Measurements from ENCODE around the gene AK3.
"Not testable (repeated sequence)": the region's sequence is repeated elsewhere in the genome, so short reads cannot be mapped to it uniquely, and the experiment has no call there.

Gene AK3

DNA sequence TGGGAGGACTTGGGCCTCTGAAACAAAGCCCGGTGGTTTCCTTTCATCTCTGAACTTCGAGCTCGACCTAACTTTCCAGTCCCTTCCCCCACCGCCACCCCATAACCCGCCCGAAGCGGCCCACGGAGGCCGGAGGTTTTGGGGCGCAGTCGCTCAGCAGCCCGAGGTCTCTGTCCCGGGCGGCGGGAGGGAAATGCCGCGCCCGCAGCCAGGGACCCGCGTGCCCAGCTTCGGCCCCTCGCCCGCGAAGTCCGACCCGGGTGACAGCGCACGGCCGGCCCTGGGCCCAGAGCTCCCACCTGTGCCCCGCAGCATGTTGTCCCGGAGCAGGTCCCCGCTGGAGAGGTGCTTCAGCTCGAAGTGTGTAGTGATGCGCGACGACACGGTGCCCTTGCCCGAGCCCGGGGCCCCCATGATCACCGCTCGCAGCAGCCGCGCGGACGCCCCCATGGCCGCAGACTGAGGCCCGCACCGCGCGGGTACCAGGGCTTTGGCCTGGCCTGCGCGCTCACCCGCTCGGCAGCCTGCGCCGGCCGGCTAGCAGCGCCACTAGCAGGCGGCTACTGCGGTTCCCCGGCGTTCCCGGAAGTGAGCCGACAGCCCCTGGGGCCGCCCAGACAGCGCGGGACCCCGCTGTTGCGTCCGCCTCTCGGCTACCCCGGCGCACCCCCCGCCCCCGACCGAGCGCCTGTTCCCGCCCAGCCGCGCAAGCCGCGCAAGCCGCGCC, at the start of gene AK3:
TSS of gene AK3 (minus strand) at position 565 of the 727 bp plus-strand sequence. CDS start at position 450, 115 bp downstream.
- Mint-ChIP-seq H3K4me1 (peaks cover 30% of the 10 kb centered on the region), H3K9me3 (no peaks in the 10 kb centered on the region), H3K36me3 (ENCODE audit: insufficient read depth) (peaks cover 13% of the 10 kb centered on the region), H3K27me3 (no peaks in the 10 kb centered on the region), H3K27ac (ENCODE audit: low read depth) (peak within 1 kb of the TSS; percentile 93), H3K4me3 (peak within 1 kb of the TSS; percentile 90)
- ATAC-seq (replicated peaks; ENCODE audit: extremely low read depth, poor library complexity, severe bottlenecking) (peak; percentile 96), DNase-seq (ENCODE audit: low spot score in 2 of 2) (peak; percentile 67 to 80)

DNA sequence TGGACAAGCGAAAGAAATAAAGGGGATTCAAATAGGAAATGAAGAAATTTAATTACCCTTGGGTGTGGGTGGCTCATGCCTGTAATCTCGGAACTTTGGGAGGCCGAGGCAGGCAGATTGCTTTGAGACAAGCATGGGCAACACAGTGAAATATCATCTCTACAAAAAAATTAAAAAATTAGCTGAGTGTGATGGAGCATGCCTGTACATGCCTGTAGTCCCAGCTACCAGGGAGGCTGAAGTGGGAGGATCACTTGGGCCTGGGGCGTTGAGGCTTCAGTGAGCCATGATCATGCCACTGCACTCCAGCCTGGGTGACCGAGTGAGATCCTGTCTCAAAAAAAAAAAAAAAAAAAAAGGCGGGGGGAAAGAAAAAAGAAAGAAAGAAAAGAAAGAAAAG, 47.7 kb upstream of the AK3 start:
- Mint-ChIP-seq H3K36me3 (ENCODE audit: insufficient read depth) (peaks cover 9% of the 10 kb centered on the region), H3K4me1 (peaks cover 11% of the 10 kb centered on the region), H3K9me3 (no peaks in the 10 kb centered on the region), H3K27me3 (peaks cover 39% of the 10 kb centered on the region), H3K4me3 (no peak overlapping the region), H3K27ac (ENCODE audit: low read depth) (peak overlapping the region; percentile 84)
- no peak for ATAC-seq (replicated peaks; ENCODE audit: extremely low read depth, poor library complexity, severe bottlenecking)
- no peak for DNase-seq (ENCODE audit: low spot score in 2 of 2)

DNA sequence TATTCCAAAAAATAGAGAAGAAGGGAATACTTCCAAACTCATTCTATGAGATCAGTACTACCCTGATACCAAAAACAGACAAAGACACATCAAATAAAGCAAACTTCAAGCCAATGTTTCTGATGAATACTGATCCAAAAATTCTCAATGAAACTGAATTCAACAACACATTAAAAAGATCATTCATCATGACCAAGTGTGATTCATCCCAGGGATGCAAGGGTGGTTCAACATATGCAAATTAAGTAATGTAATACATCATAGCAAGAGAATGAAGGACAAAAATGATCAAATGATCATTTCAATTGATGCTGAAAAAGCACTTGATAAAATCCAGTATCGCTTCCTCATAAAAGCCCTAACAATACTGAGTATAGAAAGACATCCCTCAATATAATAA, 46.9 kb upstream of the AK3 start:
- peaks cover 47% of the 10 kb centered on the region for H3K27me3 Mint-ChIP-seq
- no peak overlapping the region for H3K27ac Mint-ChIP-seq (ENCODE audit: low read depth)
- peaks cover 8% of the 10 kb centered on the region for H3K36me3 Mint-ChIP-seq (ENCODE audit: insufficient read depth)
- no peak for ATAC-seq (replicated peaks; ENCODE audit: extremely low read depth, poor library complexity, severe bottlenecking)
- DNase-seq (ENCODE audit: low spot score in 2 of 2), result no peak
- H3K9me3 Mint-ChIP-seq, result no peaks in the 10 kb centered on the region
- no peak overlapping the region for H3K4me3 Mint-ChIP-seq
- peaks cover 7% of the 10 kb centered on the region for H3K4me1 Mint-ChIP-seq

DNA sequence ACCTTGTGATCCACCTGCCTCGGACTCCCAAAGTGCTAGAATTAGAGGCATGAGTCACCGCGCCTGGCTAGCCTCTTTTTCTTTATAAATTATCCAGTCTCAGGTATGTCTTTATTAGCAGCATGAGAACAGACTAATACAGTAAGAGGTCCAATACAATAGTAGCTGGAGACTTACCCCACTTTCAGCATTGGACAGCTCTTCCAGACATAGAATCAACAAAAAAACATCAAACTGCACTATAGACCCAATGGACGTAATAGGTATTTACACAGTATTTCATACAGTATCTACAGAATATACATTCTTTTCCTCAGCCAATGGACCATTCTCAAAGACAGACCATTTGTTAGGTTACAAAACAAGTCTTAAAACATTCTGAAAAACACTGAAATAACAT, 45.6 kb upstream of the AK3 start:
- Mint-ChIP-seq H3K4me3 (no peak overlapping the region), H3K36me3 (ENCODE audit: insufficient read depth) (no peaks in the 10 kb centered on the region), H3K9me3 (no peaks in the 10 kb centered on the region), H3K27me3 (peaks cover 52% of the 10 kb centered on the region), H3K4me1 (no peaks in the 10 kb centered on the region), H3K27ac (ENCODE audit: low read depth) (no peak overlapping the region)
- DNase-seq (ENCODE audit: low spot score in 2 of 2), result no peak
- no peak for ATAC-seq (replicated peaks; ENCODE audit: extremely low read depth, poor library complexity, severe bottlenecking)

DNA sequence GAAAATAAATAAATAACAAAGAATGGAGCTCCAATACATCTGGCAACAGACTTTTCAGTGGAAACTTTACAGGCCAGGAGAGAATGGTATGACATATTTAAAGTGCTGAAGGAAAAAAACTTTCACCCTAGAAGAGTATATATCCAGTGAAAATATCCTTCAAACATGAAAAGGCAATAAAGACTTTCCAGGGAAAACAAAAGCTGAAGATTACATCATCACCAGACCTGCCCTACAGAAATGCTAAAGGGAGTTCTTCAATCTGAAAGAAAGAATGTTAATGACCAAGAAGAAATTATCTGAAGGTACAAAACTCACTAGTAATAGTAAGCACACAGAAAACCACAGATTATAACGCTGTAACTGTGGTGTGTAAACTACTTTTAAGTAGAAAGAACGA, 43.4 kb upstream of the AK3 start:
- Mint-ChIP-seq H3K36me3 (ENCODE audit: insufficient read depth) (no peaks in the 10 kb centered on the region), H3K4me3 (no peak overlapping the region), H3K9me3 (no peaks in the 10 kb centered on the region), H3K27ac (ENCODE audit: low read depth) (no peak overlapping the region), H3K4me1 (no peaks in the 10 kb centered on the region), H3K27me3 (peaks cover 72% of the 10 kb centered on the region)
- DNase-seq (ENCODE audit: low spot score in 2 of 2) (no peak), ATAC-seq (replicated peaks; ENCODE audit: extremely low read depth, poor library complexity, severe bottlenecking) (no peak)

DNA sequence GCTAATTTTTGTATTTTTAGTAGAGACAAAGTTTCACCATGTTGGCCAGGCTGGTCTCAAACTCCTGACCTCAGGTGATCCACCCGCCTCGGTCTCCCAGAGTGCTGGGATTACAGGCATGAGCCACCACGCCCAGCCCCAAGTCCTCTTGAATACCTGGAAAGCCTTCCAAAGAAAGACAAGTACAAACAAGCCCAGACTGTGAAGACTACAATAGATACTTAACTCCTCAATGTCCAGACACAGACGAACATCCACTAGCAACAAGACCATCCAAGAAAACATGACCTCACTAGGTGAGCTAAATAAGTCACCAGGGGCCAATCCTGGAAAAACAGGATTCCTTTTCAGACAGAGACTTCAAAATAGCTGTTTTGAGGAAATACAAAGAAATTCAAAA, 42.2 kb upstream of the AK3 start:
- not testable (repeated sequence) for H3K36me3 Mint-ChIP-seq (ENCODE audit: insufficient read depth); H3K4me1 Mint-ChIP-seq; H3K4me3 Mint-ChIP-seq; ATAC-seq (replicated peaks; ENCODE audit: extremely low read depth, poor library complexity, severe bottlenecking); H3K27ac Mint-ChIP-seq (ENCODE audit: low read depth); H3K9me3 Mint-ChIP-seq; DNase-seq (ENCODE audit: low spot score in 2 of 2)
- H3K27me3 Mint-ChIP-seq, result peaks cover 72% of the 10 kb centered on the region

DNA sequence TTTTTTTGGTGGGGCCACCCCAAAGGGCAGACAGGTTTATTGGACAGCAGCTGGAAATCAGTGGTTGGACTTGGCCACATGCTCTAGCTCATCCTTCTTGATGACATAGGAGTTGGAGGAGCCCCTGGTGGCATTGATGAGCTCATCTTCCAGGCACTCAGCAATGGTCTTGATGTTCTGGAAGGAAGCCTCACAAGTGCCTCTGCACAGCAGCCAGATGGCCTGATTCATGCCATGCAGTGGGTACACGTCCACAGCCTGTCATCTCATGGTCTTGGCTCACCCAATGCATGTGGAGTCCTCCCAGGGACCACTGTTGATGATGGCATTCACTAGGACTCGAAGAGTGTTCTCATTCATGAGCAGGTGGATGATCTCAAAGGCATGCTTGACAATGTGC, 40.4 kb upstream of the AK3 start:
- Mint-ChIP-seq H3K9me3 (no peaks in the 10 kb centered on the region), H3K4me1 (no peaks in the 10 kb centered on the region), H3K27me3 (peaks cover 55% of the 10 kb centered on the region), H3K36me3 (ENCODE audit: insufficient read depth) (no peaks in the 10 kb centered on the region), H3K4me3 (no peak overlapping the region), H3K27ac (ENCODE audit: low read depth) (no peak overlapping the region)
- DNase-seq (ENCODE audit: low spot score in 2 of 2) (no peak), ATAC-seq (replicated peaks; ENCODE audit: extremely low read depth, poor library complexity, severe bottlenecking) (no peak)

DNA sequence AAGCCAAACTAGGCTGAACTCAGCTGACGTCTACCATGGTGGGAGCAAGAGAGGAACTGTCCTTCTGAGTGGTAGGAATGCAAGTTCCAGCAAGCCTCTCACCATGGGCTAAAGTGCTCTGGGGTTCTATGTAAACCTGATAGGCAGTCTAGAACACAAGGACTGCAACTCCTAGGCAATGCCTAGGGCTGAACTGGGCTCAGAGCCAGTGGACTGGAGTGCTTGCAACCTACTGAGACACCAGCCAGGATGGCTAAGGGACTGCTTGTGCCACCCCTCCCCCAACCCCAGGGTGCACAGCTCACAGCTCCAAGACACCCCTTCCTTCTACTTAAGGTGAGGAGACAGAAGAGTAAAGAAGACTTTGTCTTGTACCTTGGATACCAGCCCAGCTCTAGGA, 39.6 kb upstream of the AK3 start:
- Mint-ChIP-seq H3K4me1 (no peaks in the 10 kb centered on the region), H3K27me3 (peaks cover 53% of the 10 kb centered on the region), H3K4me3 (no peak overlapping the region), H3K9me3 (no peaks in the 10 kb centered on the region), H3K27ac (ENCODE audit: low read depth) (no peak overlapping the region), H3K36me3 (ENCODE audit: insufficient read depth) (no peaks in the 10 kb centered on the region)
- no peak for DNase-seq (ENCODE audit: low spot score in 2 of 2)
- ATAC-seq (replicated peaks; ENCODE audit: extremely low read depth, poor library complexity, severe bottlenecking), result no peak

DNA sequence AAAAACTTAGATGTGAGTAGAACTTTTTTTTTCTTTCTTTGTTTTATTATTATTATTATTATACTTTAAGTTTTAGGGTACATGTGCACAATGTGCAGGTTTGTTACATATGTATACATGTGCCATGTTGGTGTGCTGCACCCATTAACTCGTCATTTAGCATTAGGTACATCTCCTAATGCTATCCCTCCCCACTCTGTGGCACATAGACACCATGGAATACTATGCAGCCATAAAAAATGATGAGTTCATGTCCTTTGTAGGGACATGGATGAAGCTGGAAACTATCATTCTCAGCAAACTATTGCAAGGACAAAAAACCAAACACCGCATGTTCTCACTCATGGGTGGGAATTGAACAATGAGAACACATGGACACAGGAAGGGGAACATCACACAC, 34.0 kb upstream of the AK3 start:
- H3K27ac Mint-ChIP-seq (ENCODE audit: low read depth); H3K36me3 Mint-ChIP-seq (ENCODE audit: insufficient read depth); H3K4me1 Mint-ChIP-seq; DNase-seq (ENCODE audit: low spot score in 2 of 2); H3K27me3 Mint-ChIP-seq; H3K4me3 Mint-ChIP-seq; ATAC-seq (replicated peaks; ENCODE audit: extremely low read depth, poor library complexity, severe bottlenecking); H3K9me3 Mint-ChIP-seq: not testable (repeated sequence)

DNA sequence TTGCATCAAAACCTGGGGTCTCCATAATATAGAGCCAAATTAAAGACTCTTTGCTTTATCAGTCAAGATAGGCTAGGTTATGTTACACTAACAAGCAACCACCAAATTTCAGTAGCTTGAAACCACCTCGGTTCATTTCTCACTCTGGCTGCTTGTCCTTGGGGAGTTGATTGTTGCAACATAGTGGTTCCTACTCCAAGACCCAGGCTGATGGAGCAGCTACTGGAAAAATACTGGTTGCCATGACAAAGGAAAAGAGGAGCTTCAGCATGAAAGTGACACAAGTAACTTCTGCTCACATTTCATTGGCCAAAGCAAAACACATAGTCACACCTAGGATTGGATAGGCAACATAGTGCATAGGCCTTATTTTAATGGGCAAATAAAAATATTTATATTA, 33.2 kb upstream of the AK3 start:
- no peaks in the 10 kb centered on the region for H3K27me3 Mint-ChIP-seq
- H3K9me3 Mint-ChIP-seq, result no peaks in the 10 kb centered on the region
- H3K4me3 Mint-ChIP-seq, result no peak overlapping the region
- no peak for DNase-seq (ENCODE audit: low spot score in 2 of 2)
- H3K27ac Mint-ChIP-seq (ENCODE audit: low read depth), result no peak overlapping the region
- no peaks in the 10 kb centered on the region for H3K4me1 Mint-ChIP-seq
- ATAC-seq (replicated peaks; ENCODE audit: extremely low read depth, poor library complexity, severe bottlenecking), result no peak
- no peaks in the 10 kb centered on the region for H3K36me3 Mint-ChIP-seq (ENCODE audit: insufficient read depth)

DNA sequence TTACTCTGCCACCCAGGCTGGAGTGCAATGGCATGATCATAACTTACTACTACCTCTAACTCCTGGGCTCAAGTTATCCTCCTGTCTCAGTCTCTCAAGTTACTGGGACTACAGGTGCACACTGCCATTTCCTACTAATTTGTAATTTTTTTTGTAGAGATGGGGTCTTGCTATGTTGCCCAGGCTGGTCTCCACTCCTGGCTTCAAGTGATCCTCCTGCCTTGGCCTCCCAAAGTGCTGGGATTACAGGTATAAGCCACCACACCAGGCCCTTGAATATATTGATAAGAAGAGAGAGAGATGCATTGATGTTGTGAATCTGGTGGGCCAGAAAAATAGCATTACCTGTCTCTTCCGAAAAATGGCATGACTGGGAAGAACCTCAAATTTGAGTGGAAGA, 30.8 kb upstream of the AK3 start:
- no peaks in the 10 kb centered on the region for H3K36me3 Mint-ChIP-seq (ENCODE audit: insufficient read depth)

DNA sequence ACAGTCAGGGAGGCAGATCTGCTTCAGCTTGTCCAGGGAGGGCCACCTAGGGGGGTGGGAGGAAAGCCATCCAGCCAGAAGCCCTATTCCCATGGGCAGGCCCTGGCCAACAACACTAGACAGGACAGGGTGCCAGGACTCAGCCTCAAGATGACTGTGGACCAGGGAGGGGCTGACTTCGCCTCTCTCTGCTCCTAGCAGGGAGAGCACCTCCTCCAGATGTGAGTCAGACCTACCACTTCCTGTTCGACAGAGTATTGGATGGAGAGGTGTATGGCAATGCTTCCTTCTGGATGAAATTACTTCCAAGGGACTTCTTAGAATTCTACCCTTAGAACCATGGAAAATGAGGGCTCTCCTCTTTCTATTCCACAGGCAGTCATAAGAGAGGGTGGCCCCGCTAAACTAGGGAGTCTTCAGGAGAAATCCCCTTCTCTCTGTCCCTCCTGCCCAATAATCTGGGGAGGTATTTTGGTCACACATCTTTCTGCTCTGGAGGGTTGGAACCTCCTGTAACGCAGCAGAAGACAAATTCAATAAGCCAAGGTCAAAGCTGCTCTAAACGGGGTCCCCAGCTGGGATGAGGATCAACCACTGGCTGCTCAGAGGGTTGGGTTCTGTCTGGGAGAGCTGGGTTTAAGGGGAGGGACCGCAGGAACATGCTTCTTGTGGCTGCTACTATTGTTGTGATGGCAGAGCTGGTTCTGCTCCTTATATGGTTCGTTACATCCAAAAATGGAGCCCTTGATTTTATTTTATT, 28.5 kb upstream of the AK3 start:
- H3K27me3 Mint-ChIP-seq, result no peaks in the 10 kb centered on the region
- H3K9me3 Mint-ChIP-seq, result no peaks in the 10 kb centered on the region
- DNase-seq (ENCODE audit: low spot score in 2 of 2) (no peak), ATAC-seq (replicated peaks; ENCODE audit: extremely low read depth, poor library complexity, severe bottlenecking) (no peak)
- H3K36me3 Mint-ChIP-seq (ENCODE audit: insufficient read depth), result no peaks in the 10 kb centered on the region
- no peak overlapping the region for H3K4me3 Mint-ChIP-seq
- H3K4me1 Mint-ChIP-seq, result no peaks in the 10 kb centered on the region
- no peak overlapping the region for H3K27ac Mint-ChIP-seq (ENCODE audit: low read depth)

More for the DNA sequence above, 30.8 kb upstream of the AK3 start:
- H3K27ac Mint-ChIP-seq (ENCODE audit: low read depth), result no peak overlapping the region
- no peaks in the 10 kb centered on the region for H3K9me3 Mint-ChIP-seq
- no peaks in the 10 kb centered on the region for H3K4me1 Mint-ChIP-seq
- H3K27me3 Mint-ChIP-seq, result no peaks in the 10 kb centered on the region
- no peak overlapping the region for H3K4me3 Mint-ChIP-seq
- no peak for DNase-seq (ENCODE audit: low spot score in 2 of 2)
- no peak for ATAC-seq (replicated peaks; ENCODE audit: extremely low read depth, poor library complexity, severe bottlenecking)

DNA sequence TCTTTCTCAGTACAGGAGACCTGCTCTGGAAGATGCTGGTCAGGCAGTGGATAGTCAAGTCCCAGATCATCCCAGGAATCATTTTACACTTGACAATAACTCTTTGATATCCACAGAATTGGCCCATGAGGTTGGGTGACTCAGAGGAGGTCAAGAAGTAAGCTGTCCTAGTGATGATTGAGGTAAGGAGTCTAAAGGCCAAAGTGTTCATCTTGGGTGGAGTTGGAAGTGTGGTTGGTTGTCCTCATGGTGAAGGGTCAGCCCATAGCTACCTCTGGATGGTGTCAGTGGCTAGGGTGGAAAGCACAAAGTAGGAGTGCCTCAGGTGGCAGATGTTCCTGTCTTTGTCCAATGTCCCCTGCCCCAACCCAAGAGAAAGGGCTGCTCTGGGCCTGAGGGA, 27.7 kb upstream of the AK3 start:
- H3K27me3 Mint-ChIP-seq, result no peaks in the 10 kb centered on the region
- no peaks in the 10 kb centered on the region for H3K4me1 Mint-ChIP-seq
- H3K27ac Mint-ChIP-seq (ENCODE audit: low read depth), result no peak overlapping the region

More for the DNA sequence above, 27.7 kb upstream of the AK3 start:
- no peak for DNase-seq (ENCODE audit: low spot score in 2 of 2)
- no peak for ATAC-seq (replicated peaks; ENCODE audit: extremely low read depth, poor library complexity, severe bottlenecking)
- Mint-ChIP-seq H3K9me3 (no peaks in the 10 kb centered on the region), H3K4me3 (no peak overlapping the region), H3K36me3 (ENCODE audit: insufficient read depth) (no peaks in the 10 kb centered on the region)

All from central memory CD8-positive, alpha-beta T cell (primary cell).